Stromal cell of bone marrow (primary cell): ENCODE data around the gene KLHL29.
"Not testable (repeated sequence)": the region's sequence is repeated elsewhere in the genome, so short reads cannot be mapped to it uniquely, and the experiment has no call there.

ENCODE experiments used
- DNase-seq: peaks from one replicate; pipeline ENCODE4 v3.0.0-alpha.2; 2012; ENCODE audit warnings: low read depth

The KLHL29 gene

DNA sequence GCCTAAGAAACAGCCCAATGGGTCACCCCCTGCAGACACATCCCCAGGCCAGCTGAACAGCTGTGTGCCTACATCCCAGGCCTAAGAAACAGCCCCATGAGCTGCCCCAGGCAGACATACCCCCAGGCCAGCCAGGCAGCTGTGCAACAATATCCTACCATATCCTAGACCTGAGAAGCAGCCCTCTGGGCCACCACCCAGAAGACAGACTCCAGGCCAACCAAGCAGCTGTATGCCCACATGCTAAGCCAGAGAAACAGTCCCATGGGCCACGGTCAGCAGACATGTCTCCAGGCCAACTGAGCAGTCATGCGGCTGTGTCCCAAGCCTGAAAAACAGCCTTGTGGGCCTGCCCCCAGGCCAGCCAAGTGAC is 336.5 kb downstream of the KLHL29 start:
- DNase-seq, result no peak

DNA sequence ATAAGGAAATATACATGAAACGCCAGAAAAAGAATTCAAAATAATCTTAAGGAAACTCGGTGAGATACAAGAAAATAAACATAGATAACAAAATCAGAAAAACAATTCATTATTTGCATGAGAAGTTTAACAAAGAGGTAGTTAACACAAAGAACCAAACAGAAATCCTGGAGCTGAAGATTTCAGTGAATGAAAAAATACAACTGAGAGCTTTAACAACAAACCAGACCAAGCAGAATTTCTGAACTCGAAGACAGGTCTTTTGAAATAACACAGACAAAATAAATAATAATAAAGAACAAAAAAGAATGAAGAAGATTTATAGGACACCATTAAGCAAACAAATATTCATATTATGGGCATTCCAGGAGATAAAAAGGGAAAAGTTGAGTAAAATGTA is 337.3 kb downstream of the KLHL29 start:
- DNase-seq, result no peak

DNA sequence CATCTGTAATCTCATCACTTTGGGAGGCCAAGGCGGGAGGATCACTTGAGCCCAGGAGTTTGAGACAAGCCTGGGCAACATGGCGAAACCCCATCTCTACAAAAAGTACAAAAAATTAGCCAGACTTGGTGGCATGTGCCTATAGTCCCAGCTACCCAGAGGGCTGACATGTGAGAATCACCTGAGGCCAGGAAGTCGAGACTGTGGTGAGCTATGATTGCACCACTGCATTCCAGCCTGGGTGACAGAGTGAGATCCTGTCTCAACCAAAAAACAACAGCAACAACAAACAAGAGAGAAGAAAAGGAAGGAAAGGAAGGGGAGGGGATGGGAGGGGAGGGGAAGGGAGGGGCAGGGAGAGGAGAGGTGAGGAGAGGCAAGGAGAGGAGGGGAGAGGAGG is 338.1 kb downstream of the KLHL29 start:
- DNase-seq, result not testable (repeated sequence)

DNA sequence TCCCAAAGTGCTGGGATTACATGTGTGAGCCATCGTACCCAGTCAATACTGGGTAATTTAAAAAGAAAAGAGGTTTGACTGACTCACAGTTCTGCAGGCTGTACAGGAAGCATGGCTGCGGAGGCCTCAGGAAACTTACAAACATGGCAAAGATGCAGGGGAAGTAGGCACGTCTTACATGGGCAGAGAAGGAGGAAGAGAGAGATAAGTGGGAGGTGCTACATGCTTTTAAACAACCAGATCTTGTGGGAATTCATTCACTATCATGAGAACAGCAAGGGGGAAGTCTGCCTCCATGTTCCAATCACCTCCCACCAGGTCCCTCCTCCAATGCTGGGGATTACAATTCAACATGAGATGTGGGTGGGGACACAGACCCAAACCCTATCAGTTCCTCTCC is 349.4 kb downstream of the KLHL29 start:
- no peak for DNase-seq

DNA sequence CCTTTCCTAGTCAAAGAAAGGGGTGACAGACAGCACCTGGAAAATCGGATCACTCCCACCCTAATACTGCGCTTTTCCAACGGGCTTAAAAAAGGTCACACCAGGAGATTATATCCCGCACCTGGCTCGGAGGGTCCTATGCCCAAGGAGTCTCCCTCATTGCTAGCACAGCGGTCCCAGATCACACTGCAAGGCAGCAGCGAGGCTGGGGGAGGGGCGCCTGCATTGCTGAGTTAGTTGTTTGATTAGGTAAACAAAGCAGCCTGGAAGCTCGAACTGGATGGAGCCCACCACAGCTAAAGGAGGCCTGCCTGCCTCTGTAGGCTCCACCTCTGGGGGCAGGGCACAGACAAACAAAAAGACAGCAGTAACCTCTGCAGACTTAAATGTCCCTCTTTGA is 351.8 kb downstream of the KLHL29 start:
- not testable (repeated sequence) for DNase-seq

DNA sequence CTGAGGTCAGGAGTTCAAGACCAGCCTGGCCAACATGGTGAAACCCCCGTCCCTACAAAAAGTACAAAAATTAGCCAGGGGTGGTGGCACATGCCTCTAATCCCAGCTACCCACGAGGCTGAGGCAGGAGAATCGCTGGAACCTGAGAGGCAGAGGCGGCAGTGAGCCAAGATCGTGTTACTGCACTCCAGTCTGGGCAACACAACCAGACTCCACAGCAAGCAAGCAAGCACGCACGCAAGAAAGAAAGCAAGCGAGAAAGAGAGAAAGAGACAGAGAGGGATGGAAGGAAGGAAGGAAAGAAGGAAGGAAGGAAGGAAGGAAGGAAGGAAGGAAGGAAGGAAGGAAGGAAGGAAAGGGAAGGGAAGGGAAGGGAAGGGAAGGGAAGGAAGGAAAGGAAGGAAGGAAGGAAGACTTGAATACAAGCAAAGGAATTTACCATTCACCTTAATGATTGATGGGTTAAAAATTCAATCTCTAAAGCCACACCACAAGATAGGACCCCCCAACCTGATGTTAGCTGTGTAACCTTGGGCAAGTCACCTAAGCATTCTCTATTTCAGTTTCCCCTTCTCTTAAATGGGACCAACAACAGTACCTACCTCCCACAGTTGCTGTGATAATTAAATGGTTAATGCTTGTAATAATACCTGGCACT is 360.2 kb downstream of the KLHL29 start:
- DNase-seq, result no peak

DNA sequence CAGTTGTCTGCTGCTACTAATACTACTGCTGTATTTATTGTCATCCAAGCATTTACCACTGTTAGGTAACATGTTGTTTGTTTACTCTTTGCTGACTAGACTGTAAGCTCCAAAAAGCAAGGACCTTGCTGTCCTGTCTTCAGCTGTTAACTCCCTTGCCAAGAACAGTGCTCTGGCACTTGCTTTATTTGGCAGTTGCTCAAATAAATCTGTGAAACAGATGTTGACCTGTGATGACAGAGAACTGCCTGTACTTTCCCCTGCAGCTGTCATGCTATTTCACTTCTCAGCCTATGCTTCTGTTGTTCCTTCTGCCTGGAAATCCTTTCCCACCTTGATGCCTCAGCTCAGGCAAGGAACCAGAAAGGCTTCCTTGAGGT is 360.7 kb downstream of the KLHL29 start:
- peak; percentile 9 for DNase-seq

DNA sequence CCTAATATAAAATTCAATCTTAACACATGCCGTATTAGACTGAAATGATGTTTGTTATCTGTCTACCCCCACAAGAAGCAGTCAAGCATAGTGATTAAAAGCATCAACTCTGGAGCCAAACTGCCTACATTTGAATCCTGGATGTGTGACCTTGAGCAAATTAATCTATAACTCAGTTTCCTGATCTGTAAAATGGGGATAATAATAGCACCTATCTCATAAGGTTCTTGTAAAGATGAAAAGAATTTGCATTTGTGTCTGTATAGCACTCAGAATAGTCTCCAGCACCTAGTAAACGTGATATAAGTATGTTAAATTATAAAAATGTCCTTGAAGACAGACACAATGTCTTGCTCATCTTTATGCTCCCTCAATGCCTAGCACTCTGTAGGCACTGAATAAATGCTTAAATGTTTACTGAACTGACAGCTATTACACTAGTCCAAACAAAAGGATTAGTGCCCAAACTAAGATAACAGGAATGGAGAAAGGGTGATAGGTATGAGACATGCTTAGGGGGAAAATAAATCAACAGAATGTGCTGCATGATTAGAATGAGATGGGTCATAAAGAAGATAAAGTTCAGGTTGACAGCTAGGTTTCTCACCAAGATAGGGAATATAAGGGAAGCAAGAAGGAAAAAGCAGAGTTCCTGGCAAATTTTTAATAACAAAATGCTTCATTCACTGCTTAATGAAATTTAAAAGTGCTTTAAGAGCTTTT is 361.3 kb downstream of the KLHL29 start:
- no peak for DNase-seq

DNA sequence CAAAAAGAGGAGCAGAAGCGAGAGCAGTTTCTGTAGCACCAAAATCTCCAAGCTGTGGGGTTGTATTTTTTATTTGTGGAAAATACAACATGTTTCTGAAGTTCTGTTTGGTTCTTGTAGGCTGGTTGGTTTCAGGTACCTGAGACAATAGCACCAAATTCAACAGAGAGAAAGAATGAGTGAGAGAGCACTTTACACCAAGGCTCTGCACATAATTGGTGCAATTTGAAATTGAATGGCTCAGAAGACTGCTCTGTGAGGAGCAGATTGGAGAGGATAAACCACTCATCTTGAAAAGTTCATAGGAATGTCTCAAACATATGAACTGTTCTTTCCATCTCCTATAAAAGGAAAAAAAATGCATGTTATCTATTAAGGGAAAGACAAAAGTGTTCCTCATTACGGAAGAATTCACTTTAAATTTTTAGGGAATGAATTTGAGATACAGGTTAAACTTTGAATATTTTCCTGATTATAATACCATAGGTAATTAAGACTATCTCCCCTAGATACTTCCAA is 366.8 kb downstream of the KLHL29 start:
- no peak for DNase-seq

DNA sequence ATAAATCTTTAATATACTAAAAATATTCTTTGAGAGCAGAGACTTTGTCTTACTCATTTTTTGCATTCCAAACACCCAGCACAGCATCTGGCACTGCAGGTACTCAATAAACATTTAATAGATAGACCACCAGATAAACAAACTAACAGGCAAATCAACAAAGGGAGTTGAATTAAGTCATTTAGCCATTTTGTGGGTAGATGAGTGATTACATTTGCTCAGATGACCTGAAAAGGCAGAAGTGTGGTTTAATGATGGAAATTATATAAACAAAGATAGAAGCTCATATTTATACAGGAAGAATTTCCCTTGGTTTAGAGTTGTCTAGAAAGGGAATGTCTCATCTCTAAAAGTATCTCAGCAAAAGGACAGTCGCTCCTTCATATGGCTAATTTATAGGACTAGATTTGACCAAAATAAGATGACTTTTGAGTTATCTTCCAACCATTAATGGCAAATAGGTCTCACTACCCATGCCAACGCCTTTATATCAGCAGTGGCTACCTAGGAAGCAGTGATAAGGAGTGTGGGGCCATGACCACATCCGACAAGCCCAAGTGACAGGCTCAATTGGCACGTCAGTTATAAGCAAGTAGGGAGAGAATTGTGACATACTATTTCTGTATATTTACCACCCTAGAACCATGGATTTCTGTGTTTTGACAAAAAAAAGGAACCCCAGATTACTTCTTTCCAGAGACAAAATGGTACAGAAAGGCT is 368.5 kb downstream of the KLHL29 start:
- DNase-seq, result no peak

DNA sequence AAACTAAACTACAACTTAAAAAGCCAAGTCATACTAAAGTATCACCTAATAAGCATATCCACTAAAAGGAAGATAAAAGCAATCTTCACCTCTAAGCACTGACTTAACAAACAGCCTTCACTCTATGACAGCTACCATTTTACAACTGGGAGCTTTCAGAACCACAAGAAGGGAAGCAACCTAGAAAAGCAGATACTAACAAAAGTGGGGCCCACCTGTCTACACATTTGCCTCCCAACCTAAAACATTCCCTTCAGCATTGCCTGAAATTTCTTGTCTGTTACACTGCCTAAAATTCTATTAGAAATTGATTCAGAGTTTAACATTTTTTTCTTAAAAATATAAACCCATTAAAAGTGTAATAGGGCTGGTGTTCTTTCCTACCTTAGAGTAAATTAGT is 370.0 kb downstream of the KLHL29 start:
- DNase-seq, result no peak

DNA sequence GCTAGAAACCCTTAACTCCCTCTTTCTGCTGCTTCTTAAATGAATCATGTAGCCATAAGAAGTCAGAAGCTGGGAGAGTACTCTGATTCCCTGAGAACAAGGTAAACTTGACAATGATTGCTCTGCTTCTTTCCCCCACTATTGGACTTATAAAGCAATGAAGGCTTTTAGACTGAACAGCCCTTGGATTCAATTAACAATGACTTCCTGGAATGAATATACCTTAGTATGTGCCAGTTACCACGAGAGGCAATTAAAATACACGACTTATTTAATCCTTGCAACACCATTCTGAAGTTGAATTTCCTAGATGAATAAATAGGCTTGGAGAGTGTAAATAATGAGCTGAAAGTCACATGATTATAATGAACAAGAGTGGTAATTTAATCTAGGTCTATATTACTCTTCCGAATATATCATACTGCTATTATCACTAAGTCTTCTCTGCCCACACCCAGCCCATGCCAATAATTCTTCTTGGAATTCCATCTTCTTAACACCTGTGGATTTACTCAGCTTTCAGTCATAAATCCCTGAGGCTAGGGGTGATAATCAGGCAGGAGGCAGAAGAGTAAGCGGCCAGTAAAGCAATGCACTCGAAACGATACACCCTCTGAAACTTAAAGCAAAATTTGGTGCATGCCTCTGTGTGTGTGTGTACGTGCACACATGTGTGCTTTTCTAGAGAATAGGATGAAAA is 371.8 kb downstream of the KLHL29 start:
- DNase-seq, result no peak

DNA sequence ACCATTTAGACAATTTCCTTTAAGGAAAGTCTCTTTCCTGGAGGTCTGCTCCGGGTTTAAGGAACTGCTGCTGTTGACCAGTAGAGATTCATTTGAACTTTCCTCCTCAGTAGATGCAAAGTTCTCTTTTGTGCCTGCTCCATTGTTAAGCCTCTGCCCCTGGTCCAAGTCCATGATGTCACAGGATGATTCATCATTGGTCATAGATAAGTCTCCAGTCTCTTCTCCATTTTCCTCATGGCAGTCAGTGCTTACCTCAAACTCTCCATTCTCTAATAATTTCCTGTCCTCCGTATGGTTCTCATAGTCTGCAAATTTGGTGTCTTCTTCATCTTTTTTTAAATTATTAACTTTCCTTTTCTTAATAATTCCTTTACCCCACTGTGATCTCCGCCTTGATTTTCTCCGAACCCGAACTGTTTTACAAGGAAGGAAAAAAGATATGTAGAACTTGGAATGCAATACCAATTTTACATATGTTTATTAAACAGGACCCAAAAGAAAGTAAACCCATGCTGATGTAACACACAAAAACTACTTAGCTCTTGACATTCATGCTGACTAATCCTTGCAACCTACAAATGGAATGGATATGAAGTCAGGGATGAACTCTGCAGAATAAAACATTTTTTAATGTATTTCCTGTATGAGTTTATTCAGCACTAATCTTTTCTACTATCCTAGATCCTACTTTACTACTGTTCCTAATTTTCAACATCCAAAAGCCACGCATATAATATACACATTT is 372.9 kb downstream of the KLHL29 start:
- peak; percentile 77 for DNase-seq
